ENCODE results near the gene ADAMTS15. TPM values are rescaled to one million over a fixed set of nuclear protein-coding genes. Genes with fewer than 3 reads are reported as not detected.

Gene ADAMTS15
- total RNA-seq, 1 donor from 2014 or later = 22.0 TPM

GRCh38 chr11:130472434-130472961, 24.1 kb downstream of the ADAMTS15 start:
- H3K4me1 Mint-ChIP-seq (ENCODE audit: unreplicated experiment) = peaks cover 5% of the 10 kb centered on the region
- H3K36me3 Mint-ChIP-seq = peaks cover 3% of the 10 kb centered on the region
- no peaks in the 10 kb centered on the region for H3K9me3 Mint-ChIP-seq
- H3K27ac Mint-ChIP-seq = no peak overlapping the region
- no peak for DNase-seq (ENCODE audit: extremely low spot score, unreplicated experiment)
- H3K4me3 Mint-ChIP-seq = no peak overlapping the region
- H3K27me3 Mint-ChIP-seq = peaks cover 6% of the 10 kb centered on the region
- TF ChIP-seq CTCF (conservative IDR thresholded peaks at IDR 0.05) = no peak

- Mint-ChIP-seq H3K4me3 (no peak overlapping the region), H3K36me3 (no peaks in the 10 kb centered on the region), H3K4me1 (ENCODE audit: unreplicated experiment) (peaks cover 5% of the 10 kb centered on the region), H3K27ac (no peak overlapping the region), H3K27me3 (peaks cover 9% of the 10 kb centered on the region), H3K9me3 (no peaks in the 10 kb centered on the region)
- no peak for TF ChIP-seq CTCF (conservative IDR thresholded peaks at IDR 0.05)
- no peak for DNase-seq (ENCODE audit: extremely low spot score, unreplicated experiment)
These were observed 24.8 kb downstream of the ADAMTS15 start for GRCh38 chr11:130473056-130473794.

GRCh38 chr11:130473795-130474377, 25.4 kb downstream of the ADAMTS15 start:
- no peak overlapping the region for H3K27ac Mint-ChIP-seq
- H3K9me3 Mint-ChIP-seq = no peaks in the 10 kb centered on the region
- TF ChIP-seq CTCF (conservative IDR thresholded peaks at IDR 0.05) = no peak
- peaks cover 5% of the 10 kb centered on the region for H3K4me1 Mint-ChIP-seq (ENCODE audit: unreplicated experiment)
- DNase-seq (ENCODE audit: extremely low spot score, unreplicated experiment) = no peak
- H3K27me3 Mint-ChIP-seq = peaks cover 9% of the 10 kb centered on the region
- H3K4me3 Mint-ChIP-seq = no peak overlapping the region
- no peaks in the 10 kb centered on the region for H3K36me3 Mint-ChIP-seq

GRCh38 chr11:130474637-130475400, 26.4 kb downstream of the ADAMTS15 start:
- TF ChIP-seq CTCF (conservative IDR thresholded peaks at IDR 0.05) = no peak
- Mint-ChIP-seq H3K36me3 (no peaks in the 10 kb centered on the region), H3K27ac (no peak overlapping the region), H3K27me3 (peaks cover 9% of the 10 kb centered on the region), H3K4me1 (ENCODE audit: unreplicated experiment) (peaks cover 5% of the 10 kb centered on the region), H3K9me3 (no peaks in the 10 kb centered on the region), H3K4me3 (no peak overlapping the region)
- no peak for DNase-seq (ENCODE audit: extremely low spot score, unreplicated experiment)

- H3K4me1 Mint-ChIP-seq (ENCODE audit: unreplicated experiment) = peaks cover 5% of the 10 kb centered on the region
- DNase-seq (ENCODE audit: extremely low spot score, unreplicated experiment) = no peak
- H3K9me3 Mint-ChIP-seq = no peaks in the 10 kb centered on the region
- H3K36me3 Mint-ChIP-seq = no peaks in the 10 kb centered on the region
- TF ChIP-seq CTCF (conservative IDR thresholded peaks at IDR 0.05) = no peak
- H3K27ac Mint-ChIP-seq = no peak overlapping the region
- H3K4me3 Mint-ChIP-seq = no peak overlapping the region
- H3K27me3 Mint-ChIP-seq = peaks cover 9% of the 10 kb centered on the region
These were observed 27.1 kb downstream of the ADAMTS15 start for GRCh38 chr11:130475426-130476053.

All from type B pancreatic cell (in vitro differentiated cells).